Gastroesophageal sphincter (tissue), 3 donors: ENCODE measurements around the gene PRUNE1.

ENCODE experiments used
- CTCF ChIP-seq, 4 experiments: fragments of 200-600 bp in 2 of 4; fragments of 450-650 bp in 2 of 4; sonication (generic) in 1 of 4; IDR thresholded peaks; one replicate each; pipeline ENCODE4 v1.5.1; 2017 to 2019; ENCODE audit warnings: antibody characterized with exemption in 4 of 4, mild to moderate bottlenecking in 2 of 4, moderate library complexity in 2 of 4
- EP300 ChIP-seq: sonication (generic); formaldehyde crosslinking; IDR thresholded peaks from one replicate; pipeline ENCODE4 v1.6.1; 2017; ENCODE audit warnings: antibody characterized with exemption, mild to moderate bottlenecking
- POLR2A ChIP-seq, 2 donors: fragments of 450-650 bp; IDR thresholded peaks; one replicate each; pipeline ENCODE4 v1.6.1; 2017; ENCODE audit warnings: antibody characterized with exemption in 2 of 2, mild to moderate bottlenecking in 2 of 2, moderate library complexity in 1 of 2
- POLR2AphosphoS5 ChIP-seq: sonication (generic); formaldehyde crosslinking; IDR thresholded peaks from one replicate; pipeline ENCODE4 v1.6.1; 2017; ENCODE audit warnings: antibody characterized with exemption

DNA sequence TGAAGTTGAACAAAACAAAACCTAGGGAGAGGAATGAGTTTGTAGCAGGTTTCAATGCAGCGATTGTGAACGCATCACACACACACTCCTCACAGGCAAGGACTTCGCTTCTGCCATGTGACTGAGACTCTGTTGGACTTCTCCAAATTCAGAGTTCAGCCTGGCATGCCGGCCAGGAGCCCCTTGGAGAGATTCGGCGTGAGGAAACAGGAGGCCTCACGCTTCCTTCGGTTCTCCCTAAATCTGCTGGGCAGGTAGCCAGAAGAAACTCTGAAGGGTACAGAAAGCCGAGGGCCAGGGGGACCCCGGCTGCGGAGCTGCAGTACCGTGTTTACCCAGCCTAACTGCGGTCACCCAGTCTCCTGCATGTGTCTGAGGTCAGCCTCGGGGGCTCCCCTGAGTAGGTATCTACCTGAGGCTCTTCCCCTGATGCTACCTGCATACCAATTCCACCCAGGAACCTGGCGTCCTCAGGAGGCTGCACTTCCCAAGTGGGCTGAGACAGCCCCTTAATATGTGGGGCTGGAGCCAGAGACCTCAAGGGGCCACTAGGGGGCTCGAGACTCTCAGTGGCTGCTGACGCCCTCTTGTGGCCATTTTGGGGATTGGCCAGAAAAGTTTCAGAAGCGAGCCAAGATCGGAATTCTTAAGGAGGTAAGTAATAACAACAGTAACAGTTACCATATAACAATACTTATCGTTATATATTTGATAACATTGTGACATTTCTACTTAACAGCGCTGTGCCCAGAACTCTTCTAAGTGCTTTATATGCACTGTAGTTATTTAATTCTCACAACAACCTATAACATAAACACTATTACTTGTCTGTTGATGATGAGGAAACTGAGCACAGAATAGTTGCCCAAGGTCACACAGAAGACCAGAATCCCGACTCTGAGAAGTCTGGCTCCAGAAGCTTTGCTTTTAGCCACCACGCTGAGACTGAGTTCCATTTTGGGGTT, 28.9 kb upstream of the PRUNE1 start:
- TF ChIP-seq CTCF (IDR thresholded peaks at IDR 0.05) (peak in 3 of 4 experiments; percentile 96 to 98 (median 98)), POLR2AphosphoS5 (peak; percentile 64), POLR2A (IDR thresholded peaks at IDR 0.05) (no peak), EP300 (no peak)
